Psoas muscle (tissue), 8 donors: ENCODE measurements around the gene MXRA7. TPM values are rescaled to one million over a fixed set of nuclear protein-coding genes. Genes with fewer than 3 reads are reported as not detected.

Source experiments
- ATAC-seq, 4 donors: fragments of 200-7000 bp; cut with Tn5 transposase; one replicate each; pipeline ENCODE4 v1.9.1; 2020; ENCODE audit warnings: moderate library complexity in 3 of 4, mild to moderate bottlenecking in 2 of 4
- DNase-seq, 2 donors: peaks; one replicate each; pipeline ENCODE4 v3.0.0-alpha.2; 2020
- H3K27ac ChIP-seq: fragments of 200-600 bp; one replicate; pipeline ENCODE4 v1.8.0; 2022
- H3K27me3 ChIP-seq, 3 donors: fragments of 200-600 bp in 1 of 3; one replicate each; pipeline versions ENCODE4 v1.6.1 to v1.8.0; 2013 to 2022; ENCODE audit warnings: low read length in 2 of 3, mild to moderate bottlenecking in 2 of 3, moderate library complexity in 1 of 3; ENCODE audit not compliant: insufficient read depth in 3 of 3
- H3K36me3 ChIP-seq, 2 donors: fragments of 200-600 bp in 1 of 2; one replicate each; pipeline versions ENCODE4 v1.6.1 to v1.8.0; 2013 to 2022; ENCODE audit warnings: low read depth in 1 of 2, mild to moderate bottlenecking in 1 of 2, moderate library complexity in 1 of 2; ENCODE audit not compliant: insufficient read depth in 1 of 2
- H3K4me1 ChIP-seq: fragments of 200-600 bp; one replicate; pipeline ENCODE4 v1.8.0; 2022
- H3K4me3 ChIP-seq: fragments of 200-600 bp; one replicate; pipeline ENCODE4 v1.8.0; 2022; ENCODE audit warnings: mild to moderate bottlenecking
- H3K9me3 ChIP-seq: fragments of 200-600 bp; one replicate; pipeline ENCODE4 v1.8.0; 2022
- WGBS, 3 donors: extraction: QIAGEN DNeasy Blood & Tissue Kit; methylation state at CpG; one replicate each; pipeline versions ENCODE4 v1.1.6 to v1.1.7; 2013; 5-methylcytosine and 5-hydroxymethylcytosine counted together
- intact Hi-C, 2 donors: fragments of 100-400 bp; cut with DNase I; formaldehyde crosslinking; loops; one replicate each; pipeline versions ENCODE4 v1.11.0 to v1.14.2; 2022
- polyA plus RNA-seq, 3 donors: library from polyadenylated mRNA; stranded (reverse); fragments of 200-250 nt; gene quantifications; one replicate each; pipeline ENCODE4 v1.2.3, GENCODE V29; 2013
- total RNA-seq, 4 donors: library from RNA; stranded (reverse); fragmentation: NEBNext Ultra II Directional in 2 of 4; extraction: Animal tissue kit (Norgen Biotek cat#: 25700) in 2 of 4; gene quantifications; one replicate each; pipeline versions ENCODE4 v1.2.1 to v1.2.4, GENCODE V29; 2021 to 2023
- TF ChIP-seq, protein P1 (sequence below): fragments of 200-600 bp; IDR thresholded peaks from one replicate; pipeline ENCODE4 v1.8.0; 2022; ENCODE audit warnings: antibody characterized with exemption
- donor health status: healthy with polysubstance abuse.
- donor health status: DM: no; HTN: no; CAD: no; lungs with moderate emphysema.
- donor health status: Bipolar disorder and iron deficiency.
- donor health status: healthy.
- donor health status: DM: yes; HTN: yes; CAD: no.
- donor health status: DM: no; HTN: no; CAD: no.
- donor health status: DM: no; HTN: no; CAD: no.
- donor health status: DM: yes; HTN: yes; CAD: no.

The MXRA7 gene
- total and polyA plus RNA-seq, 7 donors, result 34.6 to 75.1 (median 43.2) TPM

DNA sequence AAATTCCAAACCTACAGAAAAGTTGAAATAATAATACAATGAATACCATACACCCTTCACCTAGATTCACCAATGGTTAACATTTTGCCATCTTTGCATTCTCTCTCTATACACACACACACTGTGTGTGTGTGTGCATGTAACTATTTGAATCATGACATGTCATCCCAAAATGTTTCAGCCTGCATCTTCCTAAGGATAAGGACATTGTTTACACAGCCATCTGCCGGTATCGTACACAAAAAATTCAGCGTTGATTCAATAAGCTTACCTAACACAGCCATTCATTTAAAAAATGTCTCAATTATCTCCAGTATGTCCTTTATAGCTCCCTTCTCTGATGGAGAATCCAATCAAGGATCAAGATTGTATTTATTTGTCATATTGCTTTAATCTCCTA is 3.9 kb downstream of the MXRA7 start:
- H3K9me3 ChIP-seq, result no peaks in the 10 kb centered on the region
- WGBS, 3 donors, result 91 to 94% (median 94%) methylated on average over 3 of the region's 3 CpGs
- no peak overlapping the region for H3K4me3 ChIP-seq
- no peaks in the 10 kb centered on the region for H3K27me3 ChIP-seq
- TF ChIP-seq, protein P1, sequence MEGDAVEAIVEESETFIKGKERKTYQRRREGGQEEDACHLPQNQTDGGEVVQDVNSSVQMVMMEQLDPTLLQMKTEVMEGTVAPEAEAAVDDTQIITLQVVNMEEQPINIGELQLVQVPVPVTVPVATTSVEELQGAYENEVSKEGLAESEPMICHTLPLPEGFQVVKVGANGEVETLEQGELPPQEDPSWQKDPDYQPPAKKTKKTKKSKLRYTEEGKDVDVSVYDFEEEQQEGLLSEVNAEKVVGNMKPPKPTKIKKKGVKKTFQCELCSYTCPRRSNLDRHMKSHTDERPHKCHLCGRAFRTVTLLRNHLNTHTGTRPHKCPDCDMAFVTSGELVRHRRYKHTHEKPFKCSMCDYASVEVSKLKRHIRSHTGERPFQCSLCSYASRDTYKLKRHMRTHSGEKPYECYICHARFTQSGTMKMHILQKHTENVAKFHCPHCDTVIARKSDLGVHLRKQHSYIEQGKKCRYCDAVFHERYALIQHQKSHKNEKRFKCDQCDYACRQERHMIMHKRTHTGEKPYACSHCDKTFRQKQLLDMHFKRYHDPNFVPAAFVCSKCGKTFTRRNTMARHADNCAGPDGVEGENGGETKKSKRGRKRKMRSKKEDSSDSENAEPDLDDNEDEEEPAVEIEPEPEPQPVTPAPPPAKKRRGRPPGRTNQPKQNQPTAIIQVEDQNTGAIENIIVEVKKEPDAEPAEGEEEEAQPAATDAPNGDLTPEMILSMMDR, result no peak
- intact Hi-C loops, result no loop called here
- H3K4me1 ChIP-seq, result peaks cover 36% of the 10 kb centered on the region
- no peak for DNase-seq
- no peak overlapping the region for H3K27ac ChIP-seq
- ATAC-seq, result no peak
- H3K36me3 ChIP-seq, result no peaks in the 10 kb centered on the region

- intact Hi-C loops, result no loop called here
Observed at GRCh38 chr17:76704805-76705204, 6.0 kb downstream of the MXRA7 start.

DNA sequence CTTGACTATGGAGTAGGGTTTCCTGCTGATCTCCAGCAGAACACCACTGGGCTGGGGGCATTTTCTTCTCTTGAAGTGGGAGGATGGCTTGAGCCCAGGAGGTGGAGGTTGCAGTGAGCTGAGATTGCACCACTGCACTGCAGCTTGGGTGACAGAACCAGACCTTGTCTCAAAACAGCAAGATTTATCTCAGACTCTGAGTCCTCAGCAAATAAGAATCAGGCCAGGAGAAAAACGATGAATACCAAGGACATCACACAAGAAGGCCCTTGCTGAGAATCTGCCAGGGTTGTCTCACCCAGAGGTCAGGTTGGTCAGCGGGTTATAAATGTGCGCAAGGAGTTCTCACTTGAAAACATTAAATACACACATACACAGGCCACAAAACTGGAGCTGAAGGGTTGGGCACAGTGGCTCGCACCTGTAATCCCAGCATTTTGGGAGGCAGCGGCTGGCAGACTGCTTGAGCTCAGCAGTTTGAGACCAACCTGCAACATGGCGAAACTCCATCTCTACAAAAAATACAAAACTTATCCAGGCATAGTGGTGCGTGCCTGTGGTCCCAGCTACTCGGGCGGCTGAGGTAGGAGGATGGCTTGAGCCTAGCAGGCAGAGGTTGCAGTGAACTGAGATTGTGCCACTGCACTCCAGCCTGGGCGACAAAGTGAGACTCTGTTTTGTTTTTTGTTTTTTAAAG is 7.7 kb downstream of the MXRA7 start:
- intact Hi-C loops, result no loop called here
- WGBS, 3 donors, result 88 to 96% (median 92%) methylated on average over 10 of the region's 10 CpGs
- H3K4me1 ChIP-seq, result peaks cover 39% of the 10 kb centered on the region

More at GRCh38 chr17:76704805-76705204, 6.0 kb downstream of the MXRA7 start:
- TF ChIP-seq, protein P1, result no peak
- Histone ChIP-seq H3K36me3 (no peaks in the 10 kb centered on the region), H3K27ac (peak overlapping the region; percentile 13), H3K9me3 (no peaks in the 10 kb centered on the region), H3K4me3 (no peak overlapping the region), H3K4me1 (peaks cover 41% of the 10 kb centered on the region), H3K27me3 (no peaks in the 10 kb centered on the region)
- ATAC-seq (no peak), DNase-seq (no peak)
- WGBS, 3 donors, result 39 to 54% (median 52%) methylated on average over 4 of the region's 4 CpGs

GRCh38 chr17:76702076-76702475 is 8.7 kb downstream of the MXRA7 start:
- Histone ChIP-seq H3K27ac (peak overlapping the region; percentile 97), H3K4me1 (peaks cover 42% of the 10 kb centered on the region), H3K36me3 (no peaks in the 10 kb centered on the region), H3K4me3 (no peak overlapping the region), H3K9me3 (no peaks in the 10 kb centered on the region), H3K27me3 (no peaks in the 10 kb centered on the region)
- intact Hi-C loops, result no loop called here
- TF ChIP-seq, protein P1, result no peak
- ATAC-seq, result no peak
- WGBS, 3 donors, result 55 to 74% (median 69%) methylated on average over 2 of the region's 2 CpGs
- no peak for DNase-seq

More for the DNA sequence above, 7.7 kb downstream of the MXRA7 start:
- TF ChIP-seq, protein P1, result no peak
- Histone ChIP-seq H3K27ac (peak overlapping the region; percentile 97), H3K9me3 (no peaks in the 10 kb centered on the region), H3K36me3 (no peaks in the 10 kb centered on the region), H3K27me3 (no peaks in the 10 kb centered on the region), H3K4me3 (no peak overlapping the region)
- no peak for DNase-seq
- no peak for ATAC-seq
